CD4-positive, alpha-beta memory T cell (primary cell): ENCODE results near the gene IFT122. TPM values are rescaled to one million over a fixed set of nuclear protein-coding genes. Genes with fewer than 3 reads are reported as not detected.

Experiments used
- CTCF ChIA-PET: fragments of 350-600 bp; sonication (Branson Sonifier 250); formaldehyde crosslinking; loops from one replicate; lab custom pipeline; 2021; ENCODE audit warnings: inconsistent platforms; ENCODE audit not compliant: partially characterized antibody; lab: Charles Lee
- POLR2A ChIA-PET: fragments of 350-600 bp; sonication (Branson Sonifier 250); formaldehyde crosslinking; loops from one replicate; lab custom pipeline; 2021; ENCODE audit not compliant: partially characterized antibody; lab: Charles Lee
- DNase-seq, 5 donors: peaks; one replicate each; pipeline versions ENCODE4 v3.0.0 to v3.0.0-alpha.2; 2020 to 2022; ENCODE audit warnings: mixed read lengths in 1 of 5
- H3K27ac ChIP-seq: one replicate; pipeline ENCODE4 v1.7.0; 2013; ENCODE audit warnings: low read depth, low read length
- H3K27me3 ChIP-seq: 2 replicates; pipeline ENCODE4 v1.7.0; 2013; ENCODE audit warnings: mild to moderate bottlenecking, low read length, moderate library complexity; ENCODE audit not compliant: insufficient read depth
- H3K36me3 ChIP-seq: 2 replicates; pipeline ENCODE4 v1.7.0; 2013; ENCODE audit warnings: mild to moderate bottlenecking, low read length, moderate library complexity; ENCODE audit not compliant: insufficient read depth
- H3K4me1 ChIP-seq: 2 replicates; pipeline ENCODE4 v1.7.0; 2013; ENCODE audit warnings: mild to moderate bottlenecking, low read length, moderate library complexity; ENCODE audit not compliant: insufficient read depth
- H3K4me3 ChIP-seq, 2 donors: one replicate each; pipeline ENCODE4 v1.7.0; 2013; ENCODE audit warnings: low read length in 2 of 2, mild to moderate bottlenecking in 1 of 2
- H3K9me3 ChIP-seq, 2 donors: one replicate each; pipeline ENCODE4 v1.7.0; 2013; ENCODE audit warnings: low read length in 2 of 2, control low read depth in 1 of 2; ENCODE audit not compliant: control insufficient read depth in 1 of 2
- H3K27ac Mint-ChIP-seq, 7 donors: one replicate each; pipeline ENCODE4 v1.8.0; 2020 to 2021; ENCODE audit warnings: mixed read lengths in 7 of 7, mild to moderate bottlenecking in 6 of 7, inconsistent platforms in 3 of 7, moderate library complexity in 3 of 7
- H3K27me3 Mint-ChIP-seq, 2 donors: one replicate each; pipeline ENCODE4 v1.8.0; 2020 to 2021; ENCODE audit warnings: mixed read lengths in 2 of 2
- H3K36me3 Mint-ChIP-seq, 2 donors: one replicate each; pipeline ENCODE4 v1.8.0; 2020 to 2021; ENCODE audit warnings: mixed read lengths in 2 of 2, inconsistent platforms in 1 of 2, mild to moderate bottlenecking in 1 of 2
- H3K4me1 Mint-ChIP-seq, 4 donors: one replicate each; pipeline ENCODE4 v1.8.0; 2020 to 2021; ENCODE audit warnings: mixed read lengths in 4 of 4, mild to moderate bottlenecking in 1 of 4
- H3K4me3 Mint-ChIP-seq, 8 donors: one replicate each; pipeline ENCODE4 v1.8.0; 2020 to 2021; ENCODE audit warnings: mixed read lengths in 8 of 8, mild to moderate bottlenecking in 7 of 8, moderate library complexity in 6 of 8, inconsistent platforms in 3 of 8
- H3K9me3 Mint-ChIP-seq, 8 donors: one replicate each; pipeline ENCODE4 v1.8.0; 2020 to 2021; ENCODE audit warnings: mixed read lengths in 8 of 8, mild to moderate bottlenecking in 5 of 8, inconsistent platforms in 3 of 8, moderate library complexity in 1 of 8
- intact Hi-C: fragments of 100-400 bp; cut with micrococcal nuclease; formaldehyde crosslinking; loops from one replicate; pipeline ENCODE4 v1.15.1; 2023
- polyA plus RNA-seq, 2 donors: library from polyadenylated mRNA; unstranded; fragments of 300-500 nt; fragmentation: Illumina TruSeq; gene quantifications; one replicate each; pipeline ENCODE4 v1.2.3, GENCODE V29; 2021
- total RNA-seq, 2 experiments: library from RNA; stranded (reverse); gene quantifications; one replicate each; pipeline ENCODE4 v1.2.3, GENCODE V29; 2021

Gene IFT122
- total and polyA plus RNA-seq, 4 experiments from 2014 or later, result 5.3 to 21.8 (median 12.9) TPM

- Histone ChIP-seq H3K4me3 (no peak within 1 kb of the TSS), H3K27me3 (no peaks in the 10 kb centered on the region), H3K4me1 (no peaks in the 10 kb centered on the region), H3K36me3 (no peaks in the 10 kb centered on the region), H3K27ac (no peak within 1 kb of the TSS), H3K9me3 (no peaks in the 10 kb centered on the region)
- ChIA-PET POLR2A (interaction anchor here (1.1 kb wide), 1 partner anchor 68 kb away, joined by 3 read pairs; no protein-coding TSS in a partner anchor), CTCF (no interaction called here)
- H3K27me3 Mint-ChIP-seq, result no peaks in the 10 kb centered on the region
- no peak for DNase-seq
- no peak within 1 kb of the TSS for H3K4me3 Mint-ChIP-seq
- intact Hi-C loops, result no loop called here
- H3K27ac Mint-ChIP-seq, result peak within 1 kb of the TSS in 2 of 7 donors; percentile 4 to 23
- H3K9me3 Mint-ChIP-seq, result peaks cover 0 to 2% (median 0%) of the 10 kb centered on the region in 8 donors
- no peaks in the 10 kb centered on the region for H3K4me1 Mint-ChIP-seq
- H3K36me3 Mint-ChIP-seq, result no peaks in the 10 kb centered on the region
Measured at GRCh38 chr3:129528589-129529100, 88.6 kb downstream of the IFT122 start, which contains the start of gene RHO. Gene RHO, plus strand, starts transcription at chr3:129528639. Its CDS starts 95 bp downstream, at chr3:129528734.

- Histone ChIP-seq H3K27ac (no peak overlapping the region), H3K36me3 (no peaks in the 10 kb centered on the region), H3K4me1 (no peaks in the 10 kb centered on the region), H3K9me3 (no peaks in the 10 kb centered on the region), H3K27me3 (no peaks in the 10 kb centered on the region), H3K4me3 (no peak overlapping the region)
- ChIA-PET CTCF (no interaction called here), POLR2A (no interaction called here)
- no peak overlapping the region for H3K27ac Mint-ChIP-seq
- DNase-seq, result no peak
- peaks cover 0 to 2% (median 0%) of the 10 kb centered on the region in 8 donors for H3K9me3 Mint-ChIP-seq
- no peaks in the 10 kb centered on the region for H3K4me1 Mint-ChIP-seq
- no peaks in the 10 kb centered on the region for H3K27me3 Mint-ChIP-seq
- intact Hi-C loops, result no loop called here
- no peak overlapping the region for H3K4me3 Mint-ChIP-seq
- H3K36me3 Mint-ChIP-seq, result no peaks in the 10 kb centered on the region
Measured at GRCh38 chr3:129529436-129530210, 89.6 kb downstream of the IFT122 start.

GRCh38 chr3:129530251-129530791 lies 90.3 kb downstream of the IFT122 start:
- H3K9me3 ChIP-seq, result no peaks in the 10 kb centered on the region
- Mint-ChIP-seq H3K27ac (peak overlapping the region in 1 of 7 donors; percentile 53), H3K36me3 (no peaks in the 10 kb centered on the region), H3K4me1 (no peaks in the 10 kb centered on the region), H3K27me3 (no peaks in the 10 kb centered on the region), H3K4me3 (no peak overlapping the region), H3K9me3 (peaks cover 0 to 2% (median 0%) of the 10 kb centered on the region in 8 donors)
- no peak for DNase-seq
- H3K27me3 ChIP-seq, result no peaks in the 10 kb centered on the region
- intact Hi-C loops, result no loop called here
- no peak overlapping the region for H3K4me3 ChIP-seq
- ChIA-PET POLR2A (no interaction called here), CTCF (no interaction called here)
- H3K27ac ChIP-seq, result no peak overlapping the region
- no peaks in the 10 kb centered on the region for H3K36me3 ChIP-seq
- H3K4me1 ChIP-seq, result no peaks in the 10 kb centered on the region

- DNase-seq, result no peak
- no peaks in the 10 kb centered on the region for H3K27me3 ChIP-seq
- no peak overlapping the region for H3K27ac ChIP-seq
- no peaks in the 10 kb centered on the region for H3K36me3 ChIP-seq
- H3K9me3 Mint-ChIP-seq, result peaks cover 0 to 2% (median 0%) of the 10 kb centered on the region in 8 donors
- CTCF ChIA-PET, result no interaction called here
- no peaks in the 10 kb centered on the region for H3K36me3 Mint-ChIP-seq
- H3K4me1 Mint-ChIP-seq, result no peaks in the 10 kb centered on the region
- POLR2A ChIA-PET, result no interaction called here
- no peaks in the 10 kb centered on the region for H3K27me3 Mint-ChIP-seq
- intact Hi-C loops, result loop anchor here (1.0 kb wide), 1 partner anchor 36 kb away; no protein-coding TSS in a partner anchor
- no peak overlapping the region for H3K4me3 Mint-ChIP-seq
- H3K4me1 ChIP-seq, result no peaks in the 10 kb centered on the region
- peak overlapping the region in 1 of 7 donors; percentile 53 for H3K27ac Mint-ChIP-seq
- H3K4me3 ChIP-seq, result no peak overlapping the region
- no peaks in the 10 kb centered on the region for H3K9me3 ChIP-seq
Measured at GRCh38 chr3:129530821-129531220, 90.8 kb downstream of the IFT122 start.

GRCh38 chr3:129531699-129532098 lies 91.7 kb downstream of the IFT122 start:
- Histone ChIP-seq H3K4me1 (no peaks in the 10 kb centered on the region), H3K27ac (no peak overlapping the region), H3K4me3 (no peak overlapping the region), H3K27me3 (no peaks in the 10 kb centered on the region), H3K9me3 (no peaks in the 10 kb centered on the region), H3K36me3 (no peaks in the 10 kb centered on the region)
- H3K27me3 Mint-ChIP-seq, result no peaks in the 10 kb centered on the region
- intact Hi-C loops, result loop anchor here (1.0 kb wide), 1 partner anchor 36 kb away; no protein-coding TSS in a partner anchor
- peak overlapping the region in 2 of 7 donors; percentile 16 to 78 for H3K27ac Mint-ChIP-seq
- DNase-seq, result no peak
- H3K9me3 Mint-ChIP-seq, result peaks cover 0 to 2% (median 0%) of the 10 kb centered on the region in 8 donors
- CTCF ChIA-PET, result no interaction called here
- H3K4me1 Mint-ChIP-seq, result peaks cover 0 to 3% (median 0%) of the 10 kb centered on the region in 4 donors
- POLR2A ChIA-PET, result no interaction called here
- H3K36me3 Mint-ChIP-seq, result no peaks in the 10 kb centered on the region
- H3K4me3 Mint-ChIP-seq, result no peak overlapping the region

GRCh38 chr3:129532261-129532660 lies 92.2 kb downstream of the IFT122 start:
- intact Hi-C loops, result no loop called here
- ChIA-PET POLR2A (no interaction called here), CTCF (interaction anchor here (0.9 kb wide), 1 partner anchor 40 kb away, joined by 3 read pairs; no protein-coding TSS in a partner anchor)
- no peaks in the 10 kb centered on the region for H3K4me1 ChIP-seq
- no peak for DNase-seq
- Mint-ChIP-seq H3K4me3 (no peak overlapping the region), H3K4me1 (peaks cover 0 to 3% (median 0%) of the 10 kb centered on the region in 4 donors), H3K27ac (no peak overlapping the region), H3K27me3 (no peaks in the 10 kb centered on the region), H3K9me3 (peaks cover 0 to 2% (median 0%) of the 10 kb centered on the region in 8 donors), H3K36me3 (no peaks in the 10 kb centered on the region)
- no peaks in the 10 kb centered on the region for H3K9me3 ChIP-seq
- H3K27ac ChIP-seq, result no peak overlapping the region
- no peaks in the 10 kb centered on the region for H3K27me3 ChIP-seq
- H3K4me3 ChIP-seq, result no peak overlapping the region
- no peaks in the 10 kb centered on the region for H3K36me3 ChIP-seq

- no peak overlapping the region for H3K27ac Mint-ChIP-seq
- no peak overlapping the region for H3K4me3 Mint-ChIP-seq
- Histone ChIP-seq H3K4me3 (no peak overlapping the region), H3K36me3 (no peaks in the 10 kb centered on the region), H3K27ac (no peak overlapping the region), H3K27me3 (no peaks in the 10 kb centered on the region), H3K4me1 (no peaks in the 10 kb centered on the region), H3K9me3 (no peaks in the 10 kb centered on the region)
- peaks cover 0 to 3% (median 0%) of the 10 kb centered on the region in 4 donors for H3K4me1 Mint-ChIP-seq
- no peaks in the 10 kb centered on the region for H3K36me3 Mint-ChIP-seq
- intact Hi-C loops, result no loop called here
- ChIA-PET POLR2A (no interaction called here), CTCF (interaction anchor here (0.9 kb wide), 1 partner anchor 41 kb away, joined by 3 read pairs; no protein-coding TSS in a partner anchor)
- H3K27me3 Mint-ChIP-seq, result no peaks in the 10 kb centered on the region
- no peak for DNase-seq
- peaks cover 0 to 2% (median 0%) of the 10 kb centered on the region in 8 donors for H3K9me3 Mint-ChIP-seq
Measured at GRCh38 chr3:129533406-129533805, 93.4 kb downstream of the IFT122 start.
